Mesenchymal stem cell (in vitro differentiated cells and primary cell): ENCODE data around the gene HABP2.

Experiments
- DNase-seq: peaks from one replicate; pipeline ENCODE4 v3.0.0-alpha.2; 2013
- H2AFZ ChIP-seq: one replicate; pipeline ENCODE4 v1.6.1; 2013; ENCODE audit warnings: low read depth, mild to moderate bottlenecking, control low read depth, inconsistent platforms, low read length, moderate library complexity
- H2AK5ac ChIP-seq: 2 replicates; pipeline ENCODE4 v1.6.1; 2013; ENCODE audit warnings: low read length, moderate library complexity, mild to moderate bottlenecking, inconsistent platforms; ENCODE audit not compliant: severe bottlenecking
- H2BK120ac ChIP-seq: one replicate; pipeline ENCODE4 v1.6.1; 2013; ENCODE audit warnings: low read depth, mild to moderate bottlenecking, inconsistent platforms, low read length, moderate library complexity
- H2BK12ac ChIP-seq, 2 experiments: one replicate each; pipeline ENCODE4 v1.6.1; 2013; ENCODE audit warnings: inconsistent platforms in 2 of 2, low read length in 2 of 2, mild to moderate bottlenecking in 2 of 2, moderate library complexity in 2 of 2, control low read depth in 1 of 2
- H2BK15ac ChIP-seq: one replicate; pipeline ENCODE4 v1.6.1; 2013; ENCODE audit warnings: mild to moderate bottlenecking, low read depth, inconsistent platforms; ENCODE audit not compliant: poor library complexity, severe bottlenecking
- H2BK5ac ChIP-seq: 2 replicates; pipeline ENCODE4 v1.6.1; 2013; ENCODE audit warnings: low read depth, mild to moderate bottlenecking, low read length, control low read depth, inconsistent platforms; ENCODE audit not compliant: poor library complexity, severe bottlenecking
- H3K14ac ChIP-seq, 2 experiments: one replicate each; pipeline ENCODE4 v1.6.1; 2013; ENCODE audit warnings: inconsistent platforms in 2 of 2, low read length in 2 of 2, control low read depth in 1 of 2, mild to moderate bottlenecking in 1 of 2, moderate library complexity in 1 of 2
- H3K18ac ChIP-seq, 2 experiments: one replicate each; pipeline ENCODE4 v1.6.1; 2013; ENCODE audit warnings: inconsistent platforms in 2 of 2, low read length in 2 of 2, control low read depth in 1 of 2, low read depth in 1 of 2, mild to moderate bottlenecking in 1 of 2
- H3K23ac ChIP-seq, 2 experiments: one replicate each; pipeline ENCODE4 v1.6.1; 2013; ENCODE audit warnings: inconsistent platforms in 2 of 2, low read length in 2 of 2, mild to moderate bottlenecking in 2 of 2, moderate library complexity in 2 of 2, control low read depth in 1 of 2
- H3K27ac ChIP-seq: 2 replicates; pipeline ENCODE4 v1.5.1; 2013; ENCODE audit warnings: mild to moderate bottlenecking, moderate library complexity, low read length, control low read depth, inconsistent platforms; ENCODE audit not compliant: poor library complexity, severe bottlenecking
- H3K27me3 ChIP-seq, 2 experiments: 2 replicates each; pipeline versions ENCODE4 v1.6.1 to v1.7.0; 2013; ENCODE audit warnings: low read length in 2 of 2, mild to moderate bottlenecking in 2 of 2, moderate library complexity in 2 of 2, control low read depth in 1 of 2, inconsistent platforms in 1 of 2; ENCODE audit not compliant: control insufficient read depth in 1 of 2, insufficient read depth in 1 of 2
- H3K36me3 ChIP-seq, 2 experiments: 2 replicates each; pipeline versions ENCODE4 v1.6.1 to v1.7.0; 2013; ENCODE audit warnings: low read length in 2 of 2, control low read depth in 1 of 2, inconsistent platforms in 1 of 2, low read depth in 1 of 2, mild to moderate bottlenecking in 1 of 2; ENCODE audit not compliant: insufficient read depth in 2 of 2, control insufficient read depth in 1 of 2
- H3K4ac ChIP-seq, 2 experiments: one replicate each; pipeline ENCODE4 v1.6.1; 2013; ENCODE audit warnings: inconsistent platforms in 2 of 2, low read length in 2 of 2, mild to moderate bottlenecking in 2 of 2, moderate library complexity in 2 of 2, control low read depth in 1 of 2, low read depth in 1 of 2
- H3K4me1 ChIP-seq: 2 replicates; pipeline ENCODE4 v1.6.1; 2013; ENCODE audit warnings: low read depth, low read length, control low read depth; ENCODE audit not compliant: control insufficient read depth, insufficient read depth
- H3K4me2 ChIP-seq: 2 replicates; pipeline ENCODE4 v1.6.1; 2013; ENCODE audit warnings: low read length, mild to moderate bottlenecking, inconsistent platforms; ENCODE audit not compliant: poor library complexity, severe bottlenecking
- H3K4me3 ChIP-seq, 2 experiments: 2 replicates each; pipeline versions ENCODE4 v1.5.1 to v1.7.0; 2013; ENCODE audit warnings: low read length in 2 of 2, mild to moderate bottlenecking in 2 of 2, control low read depth in 1 of 2, low read depth in 1 of 2; ENCODE audit not compliant: insufficient read depth in 1 of 2
- H3K79me1 ChIP-seq: replicated peaks from 2 replicates; pipeline ENCODE4 v1.6.1; 2013; ENCODE audit warnings: mild to moderate bottlenecking, control low read depth, low read length, inconsistent platforms; ENCODE audit not compliant: poor library complexity, severe bottlenecking
- H3K9ac ChIP-seq: 2 replicates; pipeline ENCODE4 v1.7.0; 2013; ENCODE audit warnings: mild to moderate bottlenecking, low read length, moderate library complexity
- H3K9me3 ChIP-seq: 2 replicates; pipeline ENCODE4 v1.7.0; 2013; ENCODE audit warnings: mild to moderate bottlenecking, low read length; ENCODE audit not compliant: control insufficient read depth
- H4K8ac ChIP-seq: one replicate; pipeline ENCODE4 v1.6.1; 2013; ENCODE audit warnings: inconsistent platforms, mild to moderate bottlenecking, low read length, moderate library complexity
- H4K91ac ChIP-seq: one replicate; pipeline ENCODE4 v1.6.1; 2013; ENCODE audit warnings: mild to moderate bottlenecking, low read length, inconsistent platforms
- WGBS: methylation state at CpG from one replicate; pipeline ENCODE4 v1.1.7; 2013; ENCODE audit warnings: mixed read lengths; 5-methylcytosine and 5-hydroxymethylcytosine counted together

Gene HABP2

GRCh38 chr10:113627836-113628235 is 75.0 kb downstream of the HABP2 start:
- WGBS, result 90% methylated on average over 4 of the region's 6 CpGs
- Histone ChIP-seq H2AK5ac (no peak overlapping the region), H3K4me1 (no peaks in the 10 kb centered on the region), H3K27me3 (peaks cover 44 to 65% of the 10 kb centered on the region in 2 experiments), H3K36me3 (no peaks in the 10 kb centered on the region), H2BK5ac (no peak overlapping the region), H3K18ac (no peak overlapping the region), H3K4me2 (no peak overlapping the region), H4K91ac (no peak overlapping the region), H2BK120ac (no peak overlapping the region), H3K9me3 (no peaks in the 10 kb centered on the region), H3K9ac (no peak overlapping the region), H3K27ac (no peak overlapping the region), H3K79me1 (no peaks in the 10 kb centered on the region), H2BK12ac (no peak overlapping the region), H3K23ac (no peak overlapping the region), H3K14ac (no peak overlapping the region), H2BK15ac (no peak overlapping the region), H3K4me3 (no peak overlapping the region), H4K8ac (no peak overlapping the region), H2AFZ (no peak overlapping the region), H3K4ac (no peak overlapping the region)
- DNase-seq, result no peak

GRCh38 chr10:113628607-113629153 is 75.8 kb downstream of the HABP2 start:
- Histone ChIP-seq H2AFZ (no peak overlapping the region), H3K4me2 (no peak overlapping the region), H3K4me3 (no peak overlapping the region), H4K91ac (no peak overlapping the region), H2BK12ac (no peak overlapping the region), H4K8ac (no peak overlapping the region), H2BK5ac (no peak overlapping the region), H3K9me3 (no peaks in the 10 kb centered on the region), H3K4me1 (no peaks in the 10 kb centered on the region), H3K79me1 (no peaks in the 10 kb centered on the region), H3K4ac (no peak overlapping the region), H3K27me3 (peaks cover 39 to 56% of the 10 kb centered on the region in 2 experiments), H3K18ac (no peak overlapping the region), H3K14ac (no peak overlapping the region), H3K27ac (no peak overlapping the region), H3K36me3 (no peaks in the 10 kb centered on the region), H3K23ac (no peak overlapping the region), H2BK15ac (no peak overlapping the region), H3K9ac (no peak overlapping the region), H2BK120ac (no peak overlapping the region), H2AK5ac (no peak overlapping the region)
- no peak for DNase-seq
- WGBS, result 64% methylated on average over 2 of the region's 2 CpGs

GRCh38 chr10:113630929-113631533 is 78.2 kb downstream of the HABP2 start:
- Histone ChIP-seq H4K8ac (no peak overlapping the region), H2AFZ (no peak overlapping the region)
- WGBS, result 90% methylated on average over 5 of the region's 5 CpGs

GRCh38 chr10:113631684-113632367 is 79.0 kb downstream of the HABP2 start:
- Histone ChIP-seq H2BK15ac (no peak overlapping the region), H3K23ac (no peak overlapping the region), H3K9me3 (peaks cover 8% of the 10 kb centered on the region), H3K4ac (no peak overlapping the region), H2AK5ac (no peak overlapping the region), H3K27me3 (peaks cover 12 to 25% of the 10 kb centered on the region in 2 experiments), H2AFZ (no peak overlapping the region), H4K8ac (no peak overlapping the region), H3K27ac (no peak overlapping the region), H3K9ac (no peak overlapping the region), H3K14ac (no peak overlapping the region), H3K18ac (no peak overlapping the region), H3K4me1 (no peaks in the 10 kb centered on the region), H2BK12ac (no peak overlapping the region), H3K4me2 (no peak overlapping the region), H2BK5ac (no peak overlapping the region), H4K91ac (no peak overlapping the region), H3K4me3 (no peak overlapping the region), H2BK120ac (no peak overlapping the region), H3K79me1 (no peaks in the 10 kb centered on the region), H3K36me3 (no peaks in the 10 kb centered on the region)
- DNase-seq, result no peak
- 63% methylated on average over 5 of the region's 6 CpGs for WGBS

More at GRCh38 chr10:113630929-113631533, 78.2 kb downstream of the HABP2 start:
- Histone ChIP-seq H2BK15ac (no peak overlapping the region), H3K18ac (no peak overlapping the region), H3K23ac (no peak overlapping the region), H3K27ac (no peak overlapping the region), H2BK120ac (no peak overlapping the region), H4K91ac (no peak overlapping the region), H2BK12ac (no peak overlapping the region), H3K4me1 (no peaks in the 10 kb centered on the region), H2BK5ac (no peak overlapping the region), H3K27me3 (peaks cover 19 to 33% of the 10 kb centered on the region in 2 experiments), H3K14ac (no peak overlapping the region), H2AK5ac (no peak overlapping the region), H3K36me3 (no peaks in the 10 kb centered on the region), H3K79me1 (no peaks in the 10 kb centered on the region), H3K9ac (no peak overlapping the region), H3K4me2 (no peak overlapping the region), H3K9me3 (peaks cover 8% of the 10 kb centered on the region), H3K4ac (no peak overlapping the region), H3K4me3 (no peak overlapping the region)
- no peak for DNase-seq
